K562 (cell line): ENCODE results near the gene SDHAF4. TPM values are rescaled to one million over a fixed set of nuclear protein-coding genes. Genes with fewer than 3 reads are reported as not detected.

ENCODE experiments used
- ATAC-seq: fragments of 200-7000 bp; cut with Tn5 transposase; 3 replicates; pipeline ENCODE4 v1.9.1; 2020; ENCODE audit warnings: moderate library complexity
- BruUV-seq: library from RNA; stranded (reverse); fragments of 400-500 nt; replicated peaks from 2 replicates; lab custom pipeline; 2021; lab: Mats Ljungman, UMichigan
- CTCF ChIA-PET: fragments of 300-600 bp; formaldehyde crosslinking; extraction: SDS; loops from one replicate; lab custom pipeline; 2021; ENCODE audit warnings: low intra/inter-chr PET ratio; lab: Yijun Ruan, JAX
- POLR2A ChIA-PET: fragments of 300-600, 350-650 bp; sonication (Branson Sonifier 250); formaldehyde crosslinking; extraction: SDS; loops from one replicate; lab custom pipeline; 2021; ENCODE audit warnings: antibody characterized with exemption, inconsistent platforms; lab: Yijun Ruan, JAX
- DNase-seq, 4 experiments: peaks; one replicate each; pipeline versions ENCODE4 v3.0.0 to v3.0.0-alpha.2; 2011 to 2018; ENCODE audit warnings: low spot score in 3 of 4, mixed read lengths in 3 of 4; ENCODE audit errors: extremely low read depth in 1 of 4
- FAIRE-seq: peaks from 2 replicates; lab custom pipeline; 2011; peaks lifted over from hg19 to GRCh38; lab: Jason Lieb, UNC
- H2AFZ ChIP-seq: 2 replicates; pipeline ENCODE4 v1.6.0; 2011; ENCODE audit warnings: low read depth, low read length, control low read depth, inconsistent platforms
- H3K27ac ChIP-seq: fragments of 200-600 bp; 3 replicates; pipeline ENCODE4 v1.8.0; 2011; ENCODE audit warnings: low read depth, mild to moderate bottlenecking, control low read depth, inconsistent platforms, low read length, moderate library complexity, mixed read lengths; ENCODE audit errors: extremely low read depth
- H3K27me3 ChIP-seq, 2 experiments: fragments of 300-600 bp in 1 of 2; 2 replicates in 1 of 2; 3 replicates in 1 of 2; pipeline versions ENCODE4 v1.6.0 to v1.8.0; 2011; ENCODE audit warnings: inconsistent platforms in 2 of 2, low read length in 2 of 2, mild to moderate bottlenecking in 1 of 2, mixed read lengths in 1 of 2, moderate library complexity in 1 of 2; ENCODE audit not compliant: control insufficient read depth in 2 of 2, insufficient read depth in 2 of 2
- H3K36me3 ChIP-seq: fragments of 300-600 bp; 3 replicates; pipeline ENCODE4 v1.8.0; 2011; ENCODE audit warnings: mild to moderate bottlenecking, low read length, inconsistent platforms; ENCODE audit not compliant: control insufficient read depth, insufficient read depth
- H3K4me1 ChIP-seq, 2 experiments: fragments of 200-600 bp in 1 of 2; replicated peaks in 1 of 2; 2 replicates in 1 of 2; 3 replicates in 1 of 2; pipeline versions ENCODE4 v1.5.1 to v1.8.0; 2011; ENCODE audit warnings: inconsistent platforms in 2 of 2, low read length in 2 of 2, mild to moderate bottlenecking in 1 of 2, mixed read lengths in 1 of 2, moderate library complexity in 1 of 2; ENCODE audit not compliant: control insufficient read depth in 2 of 2, insufficient read depth in 2 of 2
- H3K4me2 ChIP-seq: 2 replicates; pipeline ENCODE4 v1.6.1; 2011; ENCODE audit warnings: low read length, control low read depth, inconsistent platforms, mixed read lengths; ENCODE audit not compliant: insufficient read depth
- H3K4me3 ChIP-seq: fragments of 200-600 bp; sonication (generic), shearing (Covaris generic); 2 replicates; pipeline ENCODE4 v1.5.1; 2016; ENCODE audit warnings: control low read depth, inconsistent platforms
- H3K79me2 ChIP-seq: fragments of 200-600 bp; 3 replicates; pipeline ENCODE4 v1.8.0; 2011; ENCODE audit warnings: low read length, inconsistent platforms; ENCODE audit not compliant: control insufficient read depth, insufficient read depth
- H3K9ac ChIP-seq, 2 experiments: 2 replicates each; pipeline versions ENCODE4 v1.6.0 to v1.6.1; 2011; ENCODE audit warnings: low read depth in 2 of 2, low read length in 2 of 2, control low read depth in 1 of 2, inconsistent platforms in 1 of 2, mild to moderate bottlenecking in 1 of 2, mixed read lengths in 1 of 2; ENCODE audit not compliant: insufficient read depth in 1 of 2
- H3K9me1 ChIP-seq: one replicate; pipeline ENCODE4 v1.6.0; 2011; ENCODE audit warnings: inconsistent platforms, mild to moderate bottlenecking, low read length, moderate library complexity; ENCODE audit not compliant: control insufficient read depth, insufficient read depth
- H3K9me3 ChIP-seq: replicated peaks from 2 replicates; pipeline ENCODE4 v1.5.1; 2011; ENCODE audit warnings: low read depth, low read length, inconsistent platforms; ENCODE audit not compliant: control insufficient read depth, insufficient read depth
- H4K20me1 ChIP-seq: replicated peaks from 2 replicates; pipeline ENCODE4 v1.6.1; 2011; ENCODE audit warnings: low read length, inconsistent platforms, mixed read lengths; ENCODE audit not compliant: control insufficient read depth, insufficient read depth
- POLR2H ChIP-seq: IDR thresholded peaks from 2 replicates; pipeline ENCODE4 v1.6.1; 2016; ENCODE audit warnings: missing genetic modification characterization, low read depth, mild to moderate bottlenecking, control low read depth, missing compliant biosample characterization, moderate library complexity
- RAD21 ChIP-seq, 2 experiments: fragments of 250-450 bp in 1 of 2; fragments of 450-650 bp in 1 of 2; sonication (Bioruptor Pico) in 1 of 2; formaldehyde crosslinking in 1 of 2; IDR thresholded peaks in 1 of 2; conservative IDR thresholded peaks in 1 of 2; 2 replicates each; pipeline versions ENCODE4 v1.4.0 to v1.8.0; 2020 to 2022; ENCODE audit warnings: mild to moderate bottlenecking in 2 of 2, moderate library complexity in 1 of 2
- SAFB ChIP-seq: fragments of 200-400 bp; formaldehyde crosslinking; IDR thresholded peaks from 2 replicates; pipeline ENCODE4 v1.6.1; 2017; ENCODE audit warnings: low read depth, low read length, borderline replicate concordance
- SMC3 ChIP-seq: conservative IDR thresholded peaks from 2 replicates; pipeline ENCODE4 v1.6.1; 2011; ENCODE audit warnings: low read depth, low read length, improper control_type of control experiment; ENCODE audit not compliant: insufficient read depth
- TAF15 ChIP-seq: fragments of 200-400 bp; formaldehyde crosslinking; IDR thresholded peaks from 2 replicates; pipeline ENCODE4 v1.6.1; 2017; ENCODE audit warnings: mild to moderate bottlenecking, low read depth, low read length, moderate library complexity
- TBP ChIP-seq: optimal IDR thresholded peaks from 2 replicates; pipeline ENCODE3; 2011; ENCODE audit warnings: low read depth, low read length, improper control_type of control experiment
- ZNF551 ChIP-seq: fragments of 250-450 bp; sonication (Bioruptor Pico); IDR thresholded peaks from 2 replicates; pipeline ENCODE4 v1.5.0; 2021; ENCODE audit warnings: mild to moderate bottlenecking, moderate library complexity
- WGBS: fragments of 100-300 bp; shearing (Covaris generic); methylation state at CpG from one replicate; pipeline ENCODE4 v1.1.6; 2016; ENCODE audit warnings: low coverage, mixed read lengths; ENCODE audit not compliant: insufficient coverage; ENCODE audit errors: missing lambda C conversion rate; 5-methylcytosine and 5-hydroxymethylcytosine counted together
- in situ Hi-C: fragments of 300-500 bp; cut with MboI; formaldehyde crosslinking; loops from 4 replicates; pipeline ENCODE4 v1.15.0; 2018; ENCODE audit warnings: inconsistent platforms, mixed read lengths
- intact Hi-C: fragments of 100-400 bp; cut with micrococcal nuclease; formaldehyde crosslinking; loops from 2 replicates; pipeline ENCODE4 v1.14.2; 2022
- polyA plus RNA-seq, 8 experiments: library from polyadenylated mRNA; depleted of rRNA in 4 of 8; stranded (reverse) in 5 of 8; unstranded in 3 of 8; fragments of >200 nt; fragmentation: Nextera tagmentation in 2 of 8; fragmentation: Illumina TruSeq in 1 of 8; extraction: Ambion mirVana in 2 of 8; extraction: Trizol in 1 of 8; gene quantifications; 2 replicates each; pipeline versions ENCODE4 v1.2.1 to v1.2.3, GENCODE V29; 2011 to 2014; ENCODE audit warnings: inconsistent platforms in 1 of 8, missing spikeins in 1 of 8
- total RNA-seq, 7 experiments: library from RNA; depleted of rRNA in 6 of 7; stranded (reverse); fragments of >200 nt in 6 of 7; fragmentation: Illumina TruSeq in 2 of 7; extraction: Trizol in 2 of 7; gene quantifications; 2 replicates each; pipeline versions ENCODE4 v1.2.1 to v1.2.3, GENCODE V29; 2011 to 2021; ENCODE audit warnings: low replicate concordance in 1 of 7
- TF ChIP-seq, protein P1 (sequence below), 3 experiments: IDR thresholded peaks in 2 of 3; conservative IDR thresholded peaks in 1 of 3; 2 replicates each; pipeline ENCODE4 v1.5.1; 2011 to 2012; ENCODE audit warnings: low read length in 3 of 3, mild to moderate bottlenecking in 3 of 3, control low read depth in 2 of 3, improper control_type of control experiment in 1 of 3, inconsistent platforms in 1 of 3, low read depth in 1 of 3, mixed read lengths in 1 of 3, moderate library complexity in 1 of 3; ENCODE audit not compliant: insufficient read depth in 2 of 3

Gene SDHAF4
- total and polyA plus RNA-seq, 9 of the 15 experiments (the other 6 are each of a cell fraction or from before 2014, with no cell fraction given): 3.5 to 12.0 (median 6.2) TPM

DNA sequence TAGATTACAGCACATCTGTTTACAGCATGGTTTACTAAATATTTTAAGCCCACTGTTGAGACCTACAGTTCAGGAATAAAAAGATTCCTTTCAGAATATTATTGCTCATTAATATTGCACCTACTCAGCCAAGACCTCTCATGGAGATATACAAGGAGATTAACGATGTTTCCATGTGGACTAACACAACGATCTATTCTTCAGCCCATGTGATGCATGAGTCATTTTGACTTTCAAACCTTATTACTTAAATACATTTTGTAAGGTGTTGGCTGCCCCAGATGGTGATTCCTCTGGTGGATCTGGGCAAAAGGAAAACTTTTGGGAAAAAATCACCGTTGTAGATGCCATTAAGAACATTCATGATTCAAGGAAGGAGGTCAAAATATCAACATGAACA is 48.0 kb upstream of the SDHAF4 start:
- no peaks in the 10 kb centered on the region for H3K4me1 ChIP-seq
- DNase-seq (no peak), FAIRE-seq (no peak), ATAC-seq (no peak)
- H3K79me2 ChIP-seq: no peaks in the 10 kb centered on the region
- in situ Hi-C loops (no loop called here), intact Hi-C loops (loop anchor here (10.0 kb wide), 1 partner anchor 204 kb away; no protein-coding TSS in a partner anchor)
- H3K27ac ChIP-seq: no peak overlapping the region
- H4K20me1 ChIP-seq: no peaks in the 10 kb centered on the region
- no TSS peak for BruUV-seq
- H3K27me3 ChIP-seq: no peaks in the 10 kb centered on the region
- no peak overlapping the region for H3K4me2 ChIP-seq
- no peak overlapping the region for H3K9ac ChIP-seq
- TF ChIP-seq SAFB (no peak), TBP (no peak)
- WGBS: 17% methylated on average over 3 of the region's 3 CpGs
- ChIA-PET POLR2A (no interaction called here), CTCF (no interaction called here)
- H3K4me3 ChIP-seq: no peak overlapping the region
- peaks cover 2% of the 10 kb centered on the region; the same call in 1 of the 3 replicates for H3K36me3 ChIP-seq
- no peaks in the 10 kb centered on the region for H3K9me1 ChIP-seq
- no peak overlapping the region for H2AFZ ChIP-seq
- H3K9me3 ChIP-seq: no peaks in the 10 kb centered on the region

DNA sequence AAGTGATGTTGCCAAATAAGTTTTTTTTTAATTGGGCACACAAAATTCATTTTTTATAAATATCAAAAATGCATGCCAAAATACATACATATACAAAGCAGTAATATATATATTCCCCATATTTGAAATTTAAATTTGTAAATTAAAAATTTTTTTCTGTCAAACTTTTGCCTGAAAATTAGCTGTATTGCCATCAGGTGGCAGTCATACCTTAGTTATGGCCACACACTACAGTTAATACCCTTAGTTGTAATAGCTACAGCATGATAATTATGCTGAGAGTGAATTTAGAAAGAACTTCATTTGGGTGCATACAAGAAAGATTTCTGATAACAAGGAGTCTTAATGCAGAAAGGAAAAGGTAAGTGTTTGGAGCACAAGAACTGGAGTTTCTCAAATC is 46.2 kb upstream of the SDHAF4 start:
- H3K4me1 ChIP-seq: no peaks in the 10 kb centered on the region
- H3K79me2 ChIP-seq: no peaks in the 10 kb centered on the region
- ChIA-PET CTCF (interaction anchor here (0.8 to 1.7 kb wide), 5 partner anchors 167 to 492 kb away, joined by 3 to 17 read pairs (median 5); no protein-coding TSS in a partner anchor), POLR2A (interaction anchor here (0.9 kb wide), 1 partner anchor 435 kb away, joined by 3 read pairs; no protein-coding TSS in a partner anchor)
- FAIRE-seq (peak; percentile 23), ATAC-seq (peak; percentile 69), DNase-seq (peak in 3 of 4 experiments; percentile 7 to 17 (median 9))
- H3K9me1 ChIP-seq: no peaks in the 10 kb centered on the region
- no peak overlapping the region for H3K9ac ChIP-seq
- H3K9me3 ChIP-seq: no peaks in the 10 kb centered on the region
- no TSS peak for BruUV-seq
- in situ Hi-C loops (no loop called here), intact Hi-C loops (loop anchor here (1.0 kb wide), 2 partner anchors 166 to 364 kb away; no protein-coding TSS in a partner anchor)
- H3K27me3 ChIP-seq: no peaks in the 10 kb centered on the region
- no peak overlapping the region for H3K4me2 ChIP-seq
- H4K20me1 ChIP-seq: no peaks in the 10 kb centered on the region
- no peak overlapping the region for H2AFZ ChIP-seq
- no peak overlapping the region for H3K27ac ChIP-seq
- H3K4me3 ChIP-seq: no peak overlapping the region
- H3K36me3 ChIP-seq: peaks cover 11% of the 10 kb centered on the region; the same call in 1 of the 3 replicates
- 0 out of 2 replicates have a peak, but pooled peaks have one; percentile 20 for TF ChIP-seq POLR2H (tag)
- TF ChIP-seq RAD21 (CRISPR knock-in tag; conservative IDR thresholded peaks at IDR 0.05 in 1 of 2, IDR thresholded peaks at IDR 0.05 in 1 of 2): peak; percentile 71 to 76
- TF ChIP-seq ZNF551 (CRISPR knock-in tag): no peak
- no peak for TF ChIP-seq TAF15
- TF ChIP-seq, protein P1, sequence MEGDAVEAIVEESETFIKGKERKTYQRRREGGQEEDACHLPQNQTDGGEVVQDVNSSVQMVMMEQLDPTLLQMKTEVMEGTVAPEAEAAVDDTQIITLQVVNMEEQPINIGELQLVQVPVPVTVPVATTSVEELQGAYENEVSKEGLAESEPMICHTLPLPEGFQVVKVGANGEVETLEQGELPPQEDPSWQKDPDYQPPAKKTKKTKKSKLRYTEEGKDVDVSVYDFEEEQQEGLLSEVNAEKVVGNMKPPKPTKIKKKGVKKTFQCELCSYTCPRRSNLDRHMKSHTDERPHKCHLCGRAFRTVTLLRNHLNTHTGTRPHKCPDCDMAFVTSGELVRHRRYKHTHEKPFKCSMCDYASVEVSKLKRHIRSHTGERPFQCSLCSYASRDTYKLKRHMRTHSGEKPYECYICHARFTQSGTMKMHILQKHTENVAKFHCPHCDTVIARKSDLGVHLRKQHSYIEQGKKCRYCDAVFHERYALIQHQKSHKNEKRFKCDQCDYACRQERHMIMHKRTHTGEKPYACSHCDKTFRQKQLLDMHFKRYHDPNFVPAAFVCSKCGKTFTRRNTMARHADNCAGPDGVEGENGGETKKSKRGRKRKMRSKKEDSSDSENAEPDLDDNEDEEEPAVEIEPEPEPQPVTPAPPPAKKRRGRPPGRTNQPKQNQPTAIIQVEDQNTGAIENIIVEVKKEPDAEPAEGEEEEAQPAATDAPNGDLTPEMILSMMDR (IDR thresholded peaks at IDR 0.05 in 2 of 3, conservative IDR thresholded peaks at IDR 0.05 in 1 of 3; ENCODE audit: insufficient read depth in 2 of 3, low read depth in 1 of 3, low read length in 3 of 3): peak; percentile 22 to 62 (median 31); a peak in 4 of 6 replicates
- TF ChIP-seq SMC3: 0 out of 2 replicates have a peak, but pooled peaks have one; percentile 17
